MM.1S (cell line): ENCODE measurements around the gene VCL.
"Not testable (repeated sequence)": the region's sequence is repeated elsewhere in the genome, so short reads cannot be mapped to it uniquely, and the experiment has no call there.

Source experiments
- DNase-seq: peaks from one replicate; pipeline ENCODE4 v3.0.0-alpha.2; 2015
- H2AFZ ChIP-seq: fragments of 300-600 bp; sonication (generic); 2 replicates; pipeline ENCODE4 v1.6.0; 2016; ENCODE audit warnings: antibody characterized with exemption, low read length
- H3F3A ChIP-seq: fragments of 300-600 bp; sonication (generic); 2 replicates; pipeline ENCODE4 v1.6.1; 2016; ENCODE audit warnings: mild to moderate bottlenecking, antibody characterized with exemption, low read length, moderate library complexity, mixed read lengths; ENCODE audit not compliant: insufficient read depth
- H3K27ac ChIP-seq: fragments of 300-600 bp; sonication (generic); 2 replicates; pipeline ENCODE4 v1.5.1; 2016; ENCODE audit warnings: mild to moderate bottlenecking, low read length
- H3K27me3 ChIP-seq: fragments of 300-600 bp; sonication (generic); replicated peaks from 2 replicates; pipeline ENCODE4 v1.6.0; 2016; ENCODE audit warnings: low read length; ENCODE audit not compliant: insufficient read depth
- H3K36me3 ChIP-seq: fragments of 300-600 bp; sonication (generic); replicated peaks from 2 replicates; pipeline ENCODE4 v1.6.1; 2016; ENCODE audit warnings: mild to moderate bottlenecking, low read length, mixed read lengths; ENCODE audit not compliant: insufficient read depth
- H3K4me1 ChIP-seq: fragments of 300-600 bp; sonication (generic); 2 replicates; pipeline ENCODE4 v1.6.1; 2016; ENCODE audit warnings: low read length, mixed read lengths
- H3K4me2 ChIP-seq: fragments of 300-600 bp; sonication (generic); 2 replicates; pipeline ENCODE4 v1.6.0; 2016; ENCODE audit warnings: low read depth, low read length
- H3K4me3 ChIP-seq: fragments of 300-600 bp; sonication (generic); 2 replicates; pipeline ENCODE4 v1.5.1; 2016; ENCODE audit warnings: low read length, mixed read lengths
- H3K79me2 ChIP-seq: fragments of 300-600 bp; sonication (generic); 2 replicates; pipeline ENCODE4 v1.6.1; 2016; ENCODE audit warnings: mixed run types, low read length, mixed read lengths
- H3K9ac ChIP-seq: fragments of 300-600 bp; sonication (generic); 2 replicates; pipeline ENCODE4 v1.6.1; 2016; ENCODE audit warnings: low read length, mixed read lengths
- H3K9me2 ChIP-seq: fragments of 300-600 bp; sonication (generic); replicated peaks from 2 replicates; pipeline ENCODE4 v1.6.1; 2016; ENCODE audit warnings: mild to moderate bottlenecking, low read length, mixed read lengths; ENCODE audit not compliant: insufficient read depth
- H3K9me3 ChIP-seq: fragments of 300-600 bp; sonication (generic); replicated peaks from 2 replicates; pipeline ENCODE4 v1.6.1; 2016; ENCODE audit warnings: mild to moderate bottlenecking, low read length, mixed read lengths; ENCODE audit not compliant: insufficient read depth
- H4K20me1 ChIP-seq: fragments of 300-600 bp; sonication (generic); 2 replicates; pipeline ENCODE4 v1.6.1; 2016; ENCODE audit warnings: mild to moderate bottlenecking, low read length, moderate library complexity, mixed read lengths; ENCODE audit not compliant: insufficient read depth
- EZH2 ChIP-seq: fragments of 300-600 bp; sonication (generic); optimal IDR thresholded peaks from 2 replicates; pipeline ENCODE3; 2017; ENCODE audit warnings: low read depth, mild to moderate bottlenecking, antibody characterized with exemption, low read length, mixed read lengths
- EZH2phosphoT487 ChIP-seq: fragments of 300-600 bp; sonication (generic); IDR thresholded peaks from 2 replicates; pipeline ENCODE4 v1.6.1; 2018; ENCODE audit warnings: antibody characterized with exemption, low read length
- TF ChIP-seq, protein P1 (sequence below): fragments of 300-600 bp; sonication (generic); IDR thresholded peaks from 2 replicates; pipeline ENCODE4 v1.5.1; 2016; ENCODE audit warnings: antibody characterized with exemption, low read length, mixed read lengths

VCL gene

DNA sequence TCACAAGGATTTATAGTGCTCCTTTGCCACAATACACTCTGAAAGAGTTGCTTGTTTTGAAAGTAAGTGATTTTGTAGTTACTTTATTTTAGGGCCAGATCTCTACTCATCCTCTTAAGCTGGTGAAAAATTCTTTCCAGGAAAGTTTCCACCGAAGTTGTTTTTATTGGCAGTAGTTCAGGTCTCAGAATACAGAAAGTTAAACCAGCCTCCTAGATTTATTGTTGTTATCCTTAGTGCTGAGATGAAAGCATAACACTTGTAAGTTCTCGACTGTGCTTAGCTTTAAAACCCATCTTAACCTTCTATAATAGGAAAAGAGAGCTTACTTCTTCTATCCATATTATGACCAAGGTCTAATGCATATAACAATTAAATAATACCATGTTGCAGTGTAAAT is 147.2 kb downstream of the VCL start:
- no peak for TF ChIP-seq EZH2
- no peak for TF ChIP-seq EZH2phosphoT487
- Histone ChIP-seq H3K4me2 (no peak overlapping the region), H3F3A (0 out of 2 replicates have a peak, but pooled peaks cover 4% of the 10 kb centered on the region), H3K9ac (no peak overlapping the region), H3K79me2 (peaks cover 93% of the 10 kb centered on the region), H3K4me3 (no peak overlapping the region), H2AFZ (no peak overlapping the region), H3K4me1 (peaks cover 3% of the 10 kb centered on the region; the same call in 1 of the 2 replicates), H3K36me3 (no peaks in the 10 kb centered on the region), H3K27me3 (no peaks in the 10 kb centered on the region), H4K20me1 (no peaks in the 10 kb centered on the region), H3K9me3 (no peaks in the 10 kb centered on the region), H3K27ac (no peak overlapping the region), H3K9me2 (no peaks in the 10 kb centered on the region)
- no peak for DNase-seq

DNA sequence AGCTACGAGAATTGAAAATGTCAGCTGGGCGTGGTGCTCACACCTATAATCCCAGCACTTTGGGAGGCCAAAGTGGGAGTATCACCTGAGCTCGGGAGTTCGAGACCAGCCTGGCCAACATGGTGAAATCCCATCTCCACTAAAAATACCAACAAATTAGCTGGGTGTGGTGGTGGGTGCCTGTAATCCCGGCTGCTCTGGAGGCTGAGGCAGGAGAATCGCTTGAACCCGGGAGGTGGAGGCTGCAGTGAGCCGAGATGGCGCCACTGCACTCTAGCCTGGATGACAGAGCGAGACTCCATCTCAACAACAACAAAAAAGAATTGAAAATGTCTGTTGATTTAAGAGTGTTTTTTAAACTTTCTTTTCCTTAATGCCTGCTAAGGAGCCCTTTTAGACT is 149.1 kb downstream of the VCL start:
- H3F3A ChIP-seq: peaks cover 10% of the 10 kb centered on the region; the same call in 1 of the 2 replicates
- not testable (repeated sequence) for H3K27ac ChIP-seq, H3K9me2 ChIP-seq, H3K4me1 ChIP-seq, H3K4me3 ChIP-seq, H2AFZ ChIP-seq, H3K4me2 ChIP-seq, H3K27me3 ChIP-seq, H3K36me3 ChIP-seq, H4K20me1 ChIP-seq, DNase-seq, H3K9me3 ChIP-seq, H3K9ac ChIP-seq
- H3K79me2 ChIP-seq: peaks cover 91% of the 10 kb centered on the region

- Histone ChIP-seq H3K9me2 (no peaks in the 10 kb centered on the region), H2AFZ (peak within 1 kb of the TSS; percentile 48), H4K20me1 (no peaks in the 10 kb centered on the region), H3K27ac (peak within 1 kb of the TSS; percentile 86), H3K4me1 (peaks cover 11% of the 10 kb centered on the region), H3K9me3 (no peaks in the 10 kb centered on the region), H3K27me3 (no peaks in the 10 kb centered on the region), H3K79me2 (peaks cover 94% of the 10 kb centered on the region), H3K4me2 (peak within 1 kb of the TSS; percentile 87), H3K36me3 (no peaks in the 10 kb centered on the region), H3K9ac (peak within 1 kb of the TSS; percentile 92), H3F3A (peaks cover 11% of the 10 kb centered on the region), H3K4me3 (peak within 1 kb of the TSS; percentile 75)
- DNase-seq: peak; percentile 90
- no peak for TF ChIP-seq EZH2phosphoT487
- no peak for TF ChIP-seq EZH2
- TF ChIP-seq, protein P1, sequence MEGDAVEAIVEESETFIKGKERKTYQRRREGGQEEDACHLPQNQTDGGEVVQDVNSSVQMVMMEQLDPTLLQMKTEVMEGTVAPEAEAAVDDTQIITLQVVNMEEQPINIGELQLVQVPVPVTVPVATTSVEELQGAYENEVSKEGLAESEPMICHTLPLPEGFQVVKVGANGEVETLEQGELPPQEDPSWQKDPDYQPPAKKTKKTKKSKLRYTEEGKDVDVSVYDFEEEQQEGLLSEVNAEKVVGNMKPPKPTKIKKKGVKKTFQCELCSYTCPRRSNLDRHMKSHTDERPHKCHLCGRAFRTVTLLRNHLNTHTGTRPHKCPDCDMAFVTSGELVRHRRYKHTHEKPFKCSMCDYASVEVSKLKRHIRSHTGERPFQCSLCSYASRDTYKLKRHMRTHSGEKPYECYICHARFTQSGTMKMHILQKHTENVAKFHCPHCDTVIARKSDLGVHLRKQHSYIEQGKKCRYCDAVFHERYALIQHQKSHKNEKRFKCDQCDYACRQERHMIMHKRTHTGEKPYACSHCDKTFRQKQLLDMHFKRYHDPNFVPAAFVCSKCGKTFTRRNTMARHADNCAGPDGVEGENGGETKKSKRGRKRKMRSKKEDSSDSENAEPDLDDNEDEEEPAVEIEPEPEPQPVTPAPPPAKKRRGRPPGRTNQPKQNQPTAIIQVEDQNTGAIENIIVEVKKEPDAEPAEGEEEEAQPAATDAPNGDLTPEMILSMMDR: no peak
These were observed 152.5 kb downstream of the VCL start, which contains the start of gene AP3M1 for GRCh38 chr10:74150204-74150989. Gene AP3M1 (minus strand): TSS chr10:74150828. CDS start chr10:74138379, 12,449 bp downstream.

- TF ChIP-seq, protein P1: peak; percentile 48; the same call in 1 of the 2 replicates
- TF ChIP-seq EZH2: no peak
- Histone ChIP-seq H3K36me3 (no peaks in the 10 kb centered on the region), H3K27ac (peak within 1 kb of the TSS; percentile 86), H3F3A (peaks cover 15% of the 10 kb centered on the region), H3K9me3 (no peaks in the 10 kb centered on the region), H2AFZ (peak within 1 kb of the TSS; percentile 48), H3K4me1 (peaks cover 16% of the 10 kb centered on the region), H3K9me2 (no peaks in the 10 kb centered on the region), H3K4me2 (peak within 1 kb of the TSS; percentile 87), H3K27me3 (no peaks in the 10 kb centered on the region), H3K4me3 (peak within 1 kb of the TSS; percentile 75), H4K20me1 (no peaks in the 10 kb centered on the region), H3K79me2 (peaks cover 93% of the 10 kb centered on the region), H3K9ac (peak within 1 kb of the TSS; percentile 92)
- DNase-seq: peak; percentile 99
These were observed 153.3 kb downstream of the VCL start, which contains the start of gene ADK for GRCh38 chr10:74150990-74151878. Gene ADK (plus strand): TSS chr10:74151221. CDS start chr10:74151279, 58 bp downstream.
